Hepatocyte (in vitro differentiated cells): ENCODE results near the gene PTPRN.

Source experiments
- EZH2 ChIP-seq: fragments of 200-600 bp; sonication (generic); IDR thresholded peaks from 2 replicates; pipeline ENCODE4 v1.6.1; 2016; ENCODE audit warnings: antibody characterized with exemption, mild to moderate bottlenecking, borderline replicate concordance
- EZH2phosphoT487 ChIP-seq: fragments of 200-600 bp; sonication (generic); IDR thresholded peaks from one replicate; pipeline ENCODE4 v1.6.1; 2018; ENCODE audit warnings: antibody characterized with exemption, mild to moderate bottlenecking, low read depth, moderate library complexity; ENCODE audit not compliant: unreplicated experiment, severe bottlenecking
- TF ChIP-seq, protein P1 (sequence below): fragments of 200-600 bp; sonication (generic); IDR thresholded peaks from 2 replicates; pipeline ENCODE4 v1.5.1; 2016; ENCODE audit warnings: antibody characterized with exemption, mild to moderate bottlenecking; ENCODE audit not compliant: poor library complexity

DNA sequence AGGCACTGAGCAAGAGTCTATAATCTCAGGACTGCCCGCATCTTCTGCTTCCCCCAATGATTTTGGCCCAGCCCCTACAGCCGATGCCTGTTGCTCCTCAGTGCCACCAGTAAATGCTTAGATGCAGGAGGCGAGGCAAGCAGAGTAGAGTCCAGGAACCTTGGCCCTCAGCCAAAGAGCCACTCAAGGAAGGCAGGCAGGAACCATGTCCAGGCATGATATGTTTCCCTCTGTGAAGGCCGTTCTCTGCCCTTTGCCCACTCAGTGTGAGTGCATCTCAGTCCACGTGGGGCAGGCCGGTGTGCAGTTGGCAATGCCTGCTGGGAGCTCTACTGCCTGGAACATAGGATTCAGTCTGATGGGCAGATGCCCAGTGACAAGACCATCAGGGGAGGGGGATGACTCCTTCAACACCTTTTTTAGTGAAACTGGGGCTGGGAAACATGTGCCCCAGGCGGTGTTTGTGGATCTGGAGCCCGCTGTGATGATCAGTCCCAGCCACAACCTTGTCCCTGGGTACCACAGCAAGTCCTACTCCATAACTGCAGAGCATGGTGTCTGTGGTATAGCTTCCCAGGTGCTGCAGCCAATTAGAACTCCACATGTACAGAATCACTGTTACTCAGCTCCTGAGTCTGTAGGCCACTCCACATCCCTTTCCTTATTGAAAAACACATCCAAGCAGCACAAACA lies 39.7 kb downstream of the PTPRN start:
- TF ChIP-seq, protein P1, sequence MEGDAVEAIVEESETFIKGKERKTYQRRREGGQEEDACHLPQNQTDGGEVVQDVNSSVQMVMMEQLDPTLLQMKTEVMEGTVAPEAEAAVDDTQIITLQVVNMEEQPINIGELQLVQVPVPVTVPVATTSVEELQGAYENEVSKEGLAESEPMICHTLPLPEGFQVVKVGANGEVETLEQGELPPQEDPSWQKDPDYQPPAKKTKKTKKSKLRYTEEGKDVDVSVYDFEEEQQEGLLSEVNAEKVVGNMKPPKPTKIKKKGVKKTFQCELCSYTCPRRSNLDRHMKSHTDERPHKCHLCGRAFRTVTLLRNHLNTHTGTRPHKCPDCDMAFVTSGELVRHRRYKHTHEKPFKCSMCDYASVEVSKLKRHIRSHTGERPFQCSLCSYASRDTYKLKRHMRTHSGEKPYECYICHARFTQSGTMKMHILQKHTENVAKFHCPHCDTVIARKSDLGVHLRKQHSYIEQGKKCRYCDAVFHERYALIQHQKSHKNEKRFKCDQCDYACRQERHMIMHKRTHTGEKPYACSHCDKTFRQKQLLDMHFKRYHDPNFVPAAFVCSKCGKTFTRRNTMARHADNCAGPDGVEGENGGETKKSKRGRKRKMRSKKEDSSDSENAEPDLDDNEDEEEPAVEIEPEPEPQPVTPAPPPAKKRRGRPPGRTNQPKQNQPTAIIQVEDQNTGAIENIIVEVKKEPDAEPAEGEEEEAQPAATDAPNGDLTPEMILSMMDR, result no peak
- TF ChIP-seq EZH2phosphoT487 (no peak), EZH2 (no peak)
